Motor neuron (in vitro differentiated cells): ENCODE measurements around the gene FEM1C. TPM values are rescaled to one million over a fixed set of nuclear protein-coding genes. Genes with fewer than 3 reads are reported as not detected.
"Not testable (repeated sequence)": the region's sequence is repeated elsewhere in the genome, so short reads cannot be mapped to it uniquely, and the experiment has no call there.

Source experiments
- ATAC-seq, 8 experiments: fragments of 200-7000 bp; cut with Tn5 transposase; replicated peaks in 6 of 8; 2 replicates each; pipeline ENCODE4 v1.8.0; 2021; ENCODE audit warnings: mild to moderate bottlenecking in 8 of 8, moderate library complexity in 8 of 8
- H3K27ac ChIP-seq, 2 donors: fragments of 250-450 bp; sonication (Bioruptor Pico); 2 replicates each; pipeline ENCODE4 v1.9.0; 2021; ENCODE audit warnings: antibody characterized with exemption in 2 of 2, mild to moderate bottlenecking in 2 of 2, moderate library complexity in 1 of 2
- H3K4me1 ChIP-seq, 2 donors: fragments of 250-450 bp; sonication (Bioruptor Pico); replicated peaks in 1 of 2; 2 replicates each; pipeline ENCODE4 v1.6.1; 2021; ENCODE audit warnings: antibody characterized with exemption in 2 of 2, mild to moderate bottlenecking in 2 of 2, moderate library complexity in 1 of 2
- H3K4me3 ChIP-seq, 5 donors: fragments of 250-450 bp; sonication (Bioruptor Pico); 2 replicates each; pipeline ENCODE4 v1.9.0; 2021; ENCODE audit warnings: antibody characterized with exemption in 5 of 5, mild to moderate bottlenecking in 5 of 5, moderate library complexity in 4 of 5
- WGBS, 10 experiments: fragments of 450-650 bp; shearing (Covaris generic); methylation state at CpG; one replicate each; pipeline ENCODE4 v1.0.0; 2022; 5-methylcytosine and 5-hydroxymethylcytosine counted together
- in situ Hi-C, 9 experiments: fragments of 400-800 bp; cut with MboI; loops; one replicate each; pipeline ENCODE4 v1.15.0; 2021; ENCODE audit warnings: low sequenced_read_pairs in 9 of 9, low pct_unique_long_range_greater_than_20kb in 2 of 9; ENCODE audit not compliant: unreplicated experiment in 9 of 9
- total RNA-seq, 8 experiments: library from RNA; unstranded; fragments of 300-600 nt; gene quantifications; 2 replicates each; pipeline versions ENCODE4 v1.2.3 to v1.2.4, GENCODE V29; 2022

The FEM1C gene
- total RNA-seq, 8 experiments from 2014 or later, result 15.8 to 27.9 (median 20.8) TPM

GRCh38 chr5:115480271-115480670 is 64.3 kb downstream of the FEM1C start:
- 20 to 100% (median 95%) methylated on average over 1 to 3 of the region's 4 CpGs; no CpG with 5 or more reads in 3 of the 10 experiments for WGBS, 10 experiments
- Histone ChIP-seq H3K27ac (no peak overlapping the region), H3K4me1 (no peaks in the 10 kb centered on the region), H3K4me3 (no peak overlapping the region)
- in situ Hi-C loops, result no loop called here
- no peak for ATAC-seq

GRCh38 chr5:115479166-115479873 is 65.3 kb downstream of the FEM1C start:
- ATAC-seq, H3K27ac ChIP-seq, in situ Hi-C loops, H3K4me1 ChIP-seq, H3K4me3 ChIP-seq: not testable (repeated sequence)
- 40 to 100% (median 80%) methylated on average over 1 to 2 of the region's 2 CpGs; no CpG with 5 or more reads in 7 of the 10 experiments for WGBS, 10 experiments

GRCh38 chr5:115478281-115478680 is 66.3 kb downstream of the FEM1C start:
- WGBS, 10 experiments, result 42 to 100% (median 81%) methylated on average over 1 to 2 of the region's 2 CpGs
- no peak overlapping the region for H3K27ac ChIP-seq
- no peaks in the 10 kb centered on the region for H3K4me1 ChIP-seq
- ATAC-seq, result no peak
- in situ Hi-C loops, result no loop called here
- no peak overlapping the region for H3K4me3 ChIP-seq

DNA sequence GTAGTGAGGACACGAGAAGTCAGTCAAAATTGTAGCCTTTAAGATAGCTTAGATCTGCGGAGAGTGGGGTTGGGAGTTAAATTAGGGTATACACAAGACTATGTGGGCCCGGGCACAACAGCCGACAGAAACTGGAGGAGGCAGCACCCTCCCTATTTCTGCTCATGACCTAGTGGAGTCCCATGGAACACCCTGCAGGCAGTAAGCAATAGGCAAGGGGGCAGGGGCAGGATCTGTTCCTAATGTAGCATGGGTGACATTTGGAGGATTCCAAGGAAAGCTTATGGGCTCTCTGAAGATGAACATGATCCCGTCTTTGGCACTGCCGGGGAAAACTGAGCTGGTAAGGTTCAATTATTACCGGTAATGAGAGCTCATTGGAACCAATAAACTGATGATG is 67.0 kb downstream of the FEM1C start:
- WGBS, 10 experiments, result 38 to 100% (median 84%) methylated on average over 1 to 6 of the region's 7 CpGs; no CpG with 5 or more reads in 1 of the 10 experiments
- no peak overlapping the region for H3K4me3 ChIP-seq
- no peak overlapping the region for H3K27ac ChIP-seq
- peaks cover 0 to 3% of the 10 kb centered on the region in 2 donors for H3K4me1 ChIP-seq
- in situ Hi-C loops, result no loop called here
- ATAC-seq, result no peak

DNA sequence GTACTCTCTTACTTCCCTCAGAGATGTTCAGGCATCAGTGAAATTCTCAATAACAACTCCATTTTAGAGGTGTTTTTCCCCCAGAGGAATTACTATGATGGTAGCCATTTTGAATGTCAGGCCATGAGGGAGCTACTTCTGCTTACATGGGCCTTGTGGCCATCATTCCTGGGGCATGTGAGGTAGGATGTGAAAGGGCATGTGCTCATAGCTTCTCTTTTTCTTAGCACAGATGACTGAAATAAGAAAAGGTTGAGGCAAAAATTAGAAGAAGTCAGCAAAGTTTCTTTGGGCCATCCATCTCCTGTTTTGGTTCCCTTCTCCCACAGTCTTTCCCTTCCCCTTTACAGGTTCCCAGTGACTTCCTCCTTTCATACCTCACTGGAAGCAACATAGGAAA is 68.8 kb downstream of the FEM1C start:
- H3K27ac ChIP-seq, result no peak overlapping the region
- ATAC-seq, result no peak
- in situ Hi-C loops, result no loop called here
- no peak overlapping the region for H3K4me3 ChIP-seq
- H3K4me1 ChIP-seq, result peaks cover 0 to 3% of the 10 kb centered on the region in 2 donors

DNA sequence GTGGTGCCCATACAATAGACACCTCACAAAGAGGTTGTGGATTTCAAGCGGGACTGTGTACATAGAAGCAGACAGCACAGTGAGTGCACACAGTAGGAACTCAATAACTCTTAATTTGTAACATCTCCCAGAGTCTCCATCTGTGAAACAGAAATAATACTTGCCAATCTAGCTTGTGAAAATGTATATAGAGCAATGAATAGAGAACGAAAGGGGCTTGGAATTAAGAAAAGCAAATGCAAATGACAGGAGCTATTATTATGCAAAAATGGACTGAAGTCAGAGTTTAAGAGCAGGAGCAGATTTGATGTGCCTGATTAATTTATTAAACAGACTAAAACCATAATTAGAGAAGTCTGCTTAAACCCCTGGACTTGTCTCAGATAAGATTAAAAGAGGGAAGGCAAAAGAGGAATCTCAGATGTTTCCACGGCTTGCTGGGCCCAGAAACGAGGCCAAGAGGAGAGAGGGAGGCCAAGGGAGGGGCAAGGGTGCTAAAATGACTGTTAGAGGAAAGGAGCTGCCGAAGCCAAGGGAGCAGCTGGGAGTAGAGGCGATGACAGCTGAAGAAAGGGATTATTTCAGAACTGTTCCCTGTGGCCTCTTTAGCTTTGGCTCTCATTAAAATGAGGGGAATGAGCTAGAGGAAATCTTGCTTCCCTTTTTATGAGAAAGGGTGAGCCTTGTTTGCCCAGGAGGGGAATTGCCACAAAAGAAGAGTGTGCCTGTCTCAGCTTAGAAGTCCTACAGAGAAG is 72.1 kb downstream of the FEM1C start:
- ATAC-seq, result peak in 7 of 8 experiments; percentile 24 to 90 (median 50)
- Histone ChIP-seq H3K4me3 (no peak overlapping the region), H3K27ac (no peak overlapping the region), H3K4me1 (peaks cover 0 to 3% of the 10 kb centered on the region in 2 donors)
- 0 to 39% (median 13%) methylated on average over 1 to 6 of the region's 6 CpGs for WGBS, 10 experiments
- in situ Hi-C loops, result no loop called here

DNA sequence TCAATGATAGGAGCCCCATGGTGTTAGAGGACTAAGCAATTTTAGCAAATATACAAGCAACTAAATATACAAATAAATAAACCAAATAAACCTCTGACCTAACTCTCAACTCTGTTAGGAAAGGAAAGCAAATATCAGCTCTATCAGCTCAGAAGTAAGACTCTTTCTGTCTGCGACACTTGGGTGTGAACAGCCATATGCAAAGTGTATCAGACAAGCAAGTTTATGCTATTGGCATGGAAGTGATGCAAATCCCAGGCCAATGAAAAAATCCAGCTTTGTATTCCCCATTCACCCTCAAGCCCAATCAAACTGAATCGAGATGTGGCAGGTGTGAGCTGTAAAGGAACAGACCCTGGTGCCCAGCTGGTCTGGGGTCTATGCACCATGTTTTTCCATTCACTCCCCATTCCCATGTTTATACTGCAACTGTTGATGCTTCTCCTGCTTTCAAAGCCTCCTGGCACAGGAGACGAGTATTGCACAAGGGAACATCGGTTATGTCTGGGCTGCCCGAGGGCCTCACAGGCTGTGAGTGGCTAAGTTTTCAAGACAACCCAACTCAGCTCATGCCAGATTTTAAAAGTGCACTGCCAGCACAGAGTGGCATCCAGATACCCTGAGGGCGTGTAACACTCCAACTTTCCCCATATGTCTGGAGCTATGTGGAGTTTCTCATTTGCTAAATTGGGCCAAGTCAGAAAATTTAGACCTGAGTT is 73.1 kb downstream of the FEM1C start:
- peak in 3 of 8 experiments; percentile 87 to 93 (median 88) for ATAC-seq
- in situ Hi-C loops, result no loop called here
- H3K4me3 ChIP-seq, result no peak overlapping the region
- no peak overlapping the region for H3K27ac ChIP-seq
- H3K4me1 ChIP-seq, result peaks cover 0 to 3% of the 10 kb centered on the region in 2 donors
- 0 to 100% (median 88%) methylated on average over 1 to 6 of the region's 6 CpGs; no CpG with 5 or more reads in 3 of the 10 experiments for WGBS, 10 experiments

GRCh38 chr5:115470921-115471320 is 73.7 kb downstream of the FEM1C start:
- H3K27ac ChIP-seq, result no peak overlapping the region
- in situ Hi-C loops, result no loop called here
- H3K4me3 ChIP-seq, result no peak overlapping the region
- 67 to 80% methylated on average over 1 of the region's 1 CpG; no CpG with 5 or more reads in 8 of the 10 experiments for WGBS, 10 experiments
- peak in 2 of 8 experiments; percentile 32 to 33 for ATAC-seq
- H3K4me1 ChIP-seq, result peaks cover 0 to 3% of the 10 kb centered on the region in 2 donors

Other genes with a start within 250 kb of the FEM1C start
- 10 to 100 TPM in 6 of 8 experiments, 1 to 10 TPM in 2; 8.2 to 54.4 (median 39.4) TPM for gene CCDC112, start 248.1 kb downstream of the FEM1C start, total RNA-seq
- 1 to 10 TPM in 6 of 8 experiments, under 1 TPM in 1, not detected in 1; 0.82 to 3.2 (median 1.1) TPM for gene TICAM2, start 57.7 kb upstream of the FEM1C start, total RNA-seq
- 100 to 1,000 TPM in 1 of 8 experiments, 10 to 100 TPM in 7; 44.5 to 110 (median 67.5) TPM for gene TMED7, start 81.3 kb upstream of the FEM1C start, total RNA-seq